SKM-1 (cell line): ENCODE data around the gene C1orf35.
A peak's percentile ranks its signal among the peaks of the same experiment; 100 is the strongest.
"Not testable (repeated sequence)": the region's sequence is repeated elsewhere in the genome, so short reads cannot be mapped to it uniquely, and the experiment has no call there.

Experiments
- DNase-seq: peaks from one replicate; lab custom pipeline; 2025; ENCODE audit not compliant: unreplicated experiment; lab: John Stamatoyannopoulos, UW

Gene C1orf35

GRCh38 chr1:228142701-228143136, 39.6 kb upstream of the C1orf35 start:
- DNase-seq: no peak

GRCh38 chr1:228142155-228142691, 39.1 kb upstream of the C1orf35 start:
- no peak for DNase-seq

- no peak for DNase-seq
Observed at GRCh38 chr1:228141226-228142044, 38.3 kb upstream of the C1orf35 start.

GRCh38 chr1:228140724-228141225, 37.6 kb upstream of the C1orf35 start:
- DNase-seq: no peak

- DNase-seq: peak; percentile 100
Observed at GRCh38 chr1:228139931-228140723, 37.0 kb upstream of the C1orf35 start, which contains the start of gene GUK1. Gene GUK1 (plus strand): TSS chr1:228140279. CDS start chr1:228140303, 24 bp downstream.

- DNase-seq: no peak
Observed at GRCh38 chr1:228139406-228139930, 36.3 kb upstream of the C1orf35 start.

- DNase-seq: no peak
Observed at GRCh38 chr1:228136901-228137300, 33.8 kb upstream of the C1orf35 start.

GRCh38 chr1:228134591-228134990, 31.5 kb upstream of the C1orf35 start:
- DNase-seq: no peak

GRCh38 chr1:228131766-228132165, 28.6 kb upstream of the C1orf35 start:
- DNase-seq: no peak

- no peak for DNase-seq
Observed at GRCh38 chr1:228125185-228125584, 22.1 kb upstream of the C1orf35 start.

- DNase-seq: no peak
Observed at GRCh38 chr1:228123505-228123904, 20.4 kb upstream of the C1orf35 start.

- no peak for DNase-seq
Observed at GRCh38 chr1:228122921-228123441, 19.9 kb upstream of the C1orf35 start.

- DNase-seq: no peak
Observed at GRCh38 chr1:228120857-228121489, 17.8 kb upstream of the C1orf35 start.

- no peak for DNase-seq
Observed at GRCh38 chr1:228120351-228120750, 17.2 kb upstream of the C1orf35 start.

GRCh38 chr1:228118040-228118439, 14.9 kb upstream of the C1orf35 start:
- no peak for DNase-seq

- DNase-seq: no peak
Observed at GRCh38 chr1:228117335-228117734, 14.2 kb upstream of the C1orf35 start.

GRCh38 chr1:228114827-228115226, 11.7 kb upstream of the C1orf35 start:
- DNase-seq: no peak

- no peak for DNase-seq
Observed at GRCh38 chr1:228112617-228113016, 9.5 kb upstream of the C1orf35 start.

- DNase-seq: no peak
Observed at GRCh38 chr1:228112167-228112566, 9.0 kb upstream of the C1orf35 start.

GRCh38 chr1:228111315-228111714, 8.2 kb upstream of the C1orf35 start:
- not testable (repeated sequence) for DNase-seq

GRCh38 chr1:228110556-228110955, 7.4 kb upstream of the C1orf35 start:
- DNase-seq: no peak
